ENCODE measurements around the gene MAML2.

Gene MAML2

GRCh38 chr11:96342961-96343711 is at the start of gene MAML2:
MAML2 (minus strand) TSS chr11:96343195; CDS start chr11:96341895, 1,300 bp downstream.
- peak within 1 kb of the TSS; percentile 78 for H3K4me3 ChIP-seq (ENCODE audit: low read length)
- TF ChIP-seq, protein P1, sequence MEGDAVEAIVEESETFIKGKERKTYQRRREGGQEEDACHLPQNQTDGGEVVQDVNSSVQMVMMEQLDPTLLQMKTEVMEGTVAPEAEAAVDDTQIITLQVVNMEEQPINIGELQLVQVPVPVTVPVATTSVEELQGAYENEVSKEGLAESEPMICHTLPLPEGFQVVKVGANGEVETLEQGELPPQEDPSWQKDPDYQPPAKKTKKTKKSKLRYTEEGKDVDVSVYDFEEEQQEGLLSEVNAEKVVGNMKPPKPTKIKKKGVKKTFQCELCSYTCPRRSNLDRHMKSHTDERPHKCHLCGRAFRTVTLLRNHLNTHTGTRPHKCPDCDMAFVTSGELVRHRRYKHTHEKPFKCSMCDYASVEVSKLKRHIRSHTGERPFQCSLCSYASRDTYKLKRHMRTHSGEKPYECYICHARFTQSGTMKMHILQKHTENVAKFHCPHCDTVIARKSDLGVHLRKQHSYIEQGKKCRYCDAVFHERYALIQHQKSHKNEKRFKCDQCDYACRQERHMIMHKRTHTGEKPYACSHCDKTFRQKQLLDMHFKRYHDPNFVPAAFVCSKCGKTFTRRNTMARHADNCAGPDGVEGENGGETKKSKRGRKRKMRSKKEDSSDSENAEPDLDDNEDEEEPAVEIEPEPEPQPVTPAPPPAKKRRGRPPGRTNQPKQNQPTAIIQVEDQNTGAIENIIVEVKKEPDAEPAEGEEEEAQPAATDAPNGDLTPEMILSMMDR (conservative IDR thresholded peaks at IDR 0.05; ENCODE audit: low read depth, low read length): peak; percentile 90
- DNase-seq (ENCODE audit: low read depth): peak; percentile 82

GRCh38 chr11:96391698-96392307 is 48.8 kb upstream of the MAML2 start:
- TF ChIP-seq, protein P1 (conservative IDR thresholded peaks at IDR 0.05; ENCODE audit: low read depth, low read length): no peak
- DNase-seq (ENCODE audit: low read depth): no peak
- H3K4me3 ChIP-seq (ENCODE audit: low read length): no peak overlapping the region

- H3K4me3 ChIP-seq (ENCODE audit: low read length): peak overlapping the region; percentile 91
- TF ChIP-seq, protein P1 (conservative IDR thresholded peaks at IDR 0.05; ENCODE audit: low read depth, low read length): no peak
- DNase-seq (ENCODE audit: low read depth): no peak
These were observed 47.4 kb upstream of the MAML2 start for GRCh38 chr11:96390488-96390792.

GRCh38 chr11:96389720-96390487 is 46.9 kb upstream of the MAML2 start, which contains the start of the genes CCDC82 and JRKL:
CCDC82 (minus strand) TSS chr11:96389912; CDS start chr11:96384747, 5,165 bp downstream.
JRKL (plus strand) TSS chr11:96390013; CDS start chr11:96390650, 637 bp downstream.
- H3K4me3 ChIP-seq (ENCODE audit: low read length): peak within 1 kb of the TSS; percentile 91
- TF ChIP-seq, protein P1 (conservative IDR thresholded peaks at IDR 0.05; ENCODE audit: low read depth, low read length): no peak
- peak; percentile 86 for DNase-seq (ENCODE audit: low read depth)

DNA sequence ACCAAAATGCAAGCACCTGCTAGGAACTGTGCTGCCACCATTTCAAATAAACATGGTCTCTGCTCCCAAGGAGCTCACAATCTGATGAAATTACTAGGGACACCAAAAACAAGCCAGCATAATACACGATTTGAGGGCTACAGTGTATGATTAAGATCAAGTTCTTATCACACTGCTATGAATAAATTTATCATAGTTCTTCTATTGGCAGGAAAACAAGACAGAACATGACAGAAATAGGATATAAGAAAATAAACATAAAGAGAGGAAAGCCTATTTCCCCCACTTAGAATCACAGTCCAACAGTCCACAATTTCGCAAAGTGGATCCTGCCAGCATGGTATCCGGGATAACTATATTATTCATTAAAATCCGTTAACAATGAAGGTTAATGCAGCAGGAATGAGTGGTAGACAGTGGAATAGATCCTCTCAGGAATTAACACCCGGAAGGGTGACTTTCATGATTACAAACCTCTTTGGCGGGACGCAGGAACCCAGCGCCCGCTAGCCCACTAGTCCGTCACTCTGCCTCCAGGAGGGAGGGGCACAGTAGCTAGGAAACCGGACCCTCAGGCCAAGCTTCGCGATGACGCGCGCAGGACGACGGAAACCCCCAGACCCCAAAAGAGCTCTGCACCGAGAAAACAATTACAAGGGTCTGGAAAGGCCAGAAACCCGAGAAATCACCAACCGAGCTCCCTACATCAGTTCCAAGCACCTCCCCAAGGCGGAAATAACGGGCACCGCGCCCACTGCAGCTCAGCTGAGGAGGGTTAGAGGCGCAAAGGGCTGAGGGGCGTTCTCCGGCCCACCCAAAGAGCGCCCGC is 46.1 kb upstream of the MAML2 start:
- peak overlapping the region; percentile 91 for H3K4me3 ChIP-seq (ENCODE audit: low read length)
- no peak for DNase-seq (ENCODE audit: low read depth)
- TF ChIP-seq, protein P1 (conservative IDR thresholded peaks at IDR 0.05; ENCODE audit: low read depth, low read length): no peak

DNA sequence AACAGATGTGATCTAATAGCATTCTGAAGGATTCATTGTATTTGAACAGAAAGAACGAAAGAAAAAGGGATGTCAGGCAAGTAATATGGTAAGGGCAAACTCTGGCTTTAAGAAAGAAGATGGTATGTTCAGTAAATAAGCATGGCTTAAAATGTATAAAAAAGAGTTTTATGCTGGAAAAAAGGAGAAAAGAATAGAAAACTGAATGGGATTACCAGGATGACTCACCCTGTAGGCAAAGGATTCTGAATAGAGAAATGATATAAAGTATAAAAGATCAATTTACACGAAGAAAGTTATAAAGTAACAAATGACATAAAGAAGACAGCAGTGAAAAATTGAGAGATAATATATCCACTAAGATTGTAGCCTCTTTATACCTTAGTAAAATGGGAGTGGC is 42.2 kb upstream of the MAML2 start:
- TF ChIP-seq, protein P1 (conservative IDR thresholded peaks at IDR 0.05; ENCODE audit: low read depth, low read length): no peak
- DNase-seq (ENCODE audit: low read depth): no peak
- H3K4me3 ChIP-seq (ENCODE audit: low read length): no peak overlapping the region
